H1 (cell line): ENCODE results near the gene SRSF3. TPM values are rescaled to one million over a fixed set of nuclear protein-coding genes. Genes with fewer than 3 reads are reported as not detected.

Experiments used
- CTCF ChIA-PET: fragments of 300-600 bp; sonication (Branson Sonifier 250); formaldehyde crosslinking; loops from one replicate; lab custom pipeline; 2021; ENCODE audit not compliant: partially characterized antibody; lab: Charles Lee
- POLR2A ChIA-PET: fragments of 300-600 bp; sonication (Branson Sonifier 250); formaldehyde crosslinking; loops from one replicate; lab custom pipeline; 2021; ENCODE audit warnings: inconsistent platforms; ENCODE audit not compliant: partially characterized antibody; lab: Charles Lee
- DNase-seq, 2 experiments: peaks; one replicate each; pipeline versions ENCODE4 v3.0.0 to v3.0.0-alpha.2; 2010 to 2022; ENCODE audit warnings: low spot score in 2 of 2, low read depth in 1 of 2, mixed read lengths in 1 of 2
- FAIRE-seq: peaks from 2 replicates; lab custom pipeline; 2011; peaks lifted over from hg19 to GRCh38; lab: Jason Lieb, UNC
- H2AFZ ChIP-seq: 2 replicates; pipeline ENCODE4 v1.8.1; 2012; ENCODE audit warnings: low read length, inconsistent platforms
- H2AK5ac ChIP-seq: 2 replicates; pipeline ENCODE4 v1.6.1; 2013; ENCODE audit warnings: low read depth, low read length
- H2BK120ac ChIP-seq: replicated peaks from 2 replicates; pipeline ENCODE3; 2013; ENCODE audit warnings: low read depth, low read length, inconsistent platforms
- H2BK12ac ChIP-seq: 2 replicates; pipeline ENCODE4 v1.6.1; 2013; ENCODE audit warnings: low read depth, low read length
- H2BK15ac ChIP-seq: 2 replicates; pipeline ENCODE4 v1.6.1; 2013; ENCODE audit warnings: low read length
- H2BK20ac ChIP-seq: 2 replicates; pipeline ENCODE4 v1.6.1; 2013; ENCODE audit warnings: low read length
- H2BK5ac ChIP-seq: 2 replicates; pipeline ENCODE4 v1.6.1; 2013; ENCODE audit warnings: low read depth, low read length
- H3K14ac ChIP-seq: 2 replicates; pipeline ENCODE4 v1.6.1; 2013; ENCODE audit warnings: inconsistent platforms; ENCODE audit not compliant: insufficient read length
- H3K18ac ChIP-seq: 2 replicates; pipeline ENCODE4 v1.6.1; 2013; ENCODE audit warnings: low read length; ENCODE audit errors: extremely low read depth
- H3K23ac ChIP-seq: 2 replicates; pipeline ENCODE4 v1.6.1; 2013; ENCODE audit warnings: inconsistent platforms; ENCODE audit not compliant: insufficient read length
- H3K23me2 ChIP-seq: 2 replicates; pipeline ENCODE4 v1.6.1; 2013; ENCODE audit warnings: low read depth, low read length
- H3K27ac ChIP-seq: 2 replicates; pipeline ENCODE4 v1.6.1; 2011; ENCODE audit warnings: low read depth, low read length, inconsistent platforms
- H3K27me3 ChIP-seq, 4 experiments: replicated peaks in 1 of 4; 1 replicate in 1 of 4; 2 replicates in 3 of 4; pipeline versions ENCODE4 v1.6.1 to v1.8.1; 2011 to 2013; ENCODE audit warnings: low read length in 3 of 4, mild to moderate bottlenecking in 3 of 4, inconsistent platforms in 2 of 4, mixed read lengths in 2 of 4, moderate library complexity in 1 of 4; ENCODE audit not compliant: control insufficient read depth in 3 of 4, insufficient read depth in 3 of 4; ENCODE audit errors: extremely low read depth in 1 of 4
- H3K36me3 ChIP-seq, 4 experiments: 2 replicates each; pipeline versions ENCODE4 v1.6.1 to v1.8.1; 2011 to 2013; ENCODE audit warnings: mild to moderate bottlenecking in 4 of 4, low read length in 3 of 4, moderate library complexity in 2 of 4, control low read depth in 1 of 4, inconsistent platforms in 1 of 4; ENCODE audit not compliant: insufficient read depth in 4 of 4, control insufficient read depth in 2 of 4
- H3K4ac ChIP-seq: replicated peaks from 2 replicates; pipeline ENCODE3; 2013; ENCODE audit warnings: low read length, low read depth, mixed read lengths, inconsistent platforms; ENCODE audit not compliant: insufficient read length
- H3K4me1 ChIP-seq, 4 experiments: replicated peaks in 1 of 4; 1 replicate in 1 of 4; 2 replicates in 3 of 4; pipeline versions ENCODE4 v1.6.1 to v1.8.1; 2011 to 2013; ENCODE audit warnings: low read length in 3 of 4, inconsistent platforms in 2 of 4, mixed read lengths in 1 of 4; ENCODE audit not compliant: insufficient read depth in 4 of 4, control insufficient read depth in 3 of 4
- H3K4me2 ChIP-seq, 2 experiments: 2 replicates each; pipeline versions ENCODE4 v1.6.1 to v1.8.1; 2011 to 2013; ENCODE audit warnings: low read depth in 2 of 2, low read length in 2 of 2, control low read depth in 1 of 2, inconsistent platforms in 1 of 2, mild to moderate bottlenecking in 1 of 2; ENCODE audit not compliant: insufficient read depth in 1 of 2
- H3K4me3 ChIP-seq, 4 experiments: fragments of 200-600, 300-600 bp in 1 of 4; sonication (generic), shearing (Covaris generic), sonication (Bioruptor Twin) in 1 of 4; 2 replicates each; pipeline versions ENCODE4 v1.5.1 to v1.8.1; 2011 to 2016; ENCODE audit warnings: low read length in 4 of 4, low read depth in 3 of 4, control low read depth in 2 of 4, inconsistent platforms in 2 of 4, mild to moderate bottlenecking in 2 of 4, mixed read lengths in 1 of 4, moderate library complexity in 1 of 4; ENCODE audit not compliant: insufficient read depth in 2 of 4; ENCODE audit errors: extremely low read depth in 1 of 4
- H3K56ac ChIP-seq: replicated peaks from 2 replicates; pipeline ENCODE3; 2013; ENCODE audit warnings: low read depth, mild to moderate bottlenecking, mixed read lengths, low read length, inconsistent platforms; ENCODE audit not compliant: insufficient read length
- H3K79me1 ChIP-seq: 2 replicates; pipeline ENCODE4 v1.6.1; 2013; ENCODE audit warnings: low read depth, low read length, control low read depth
- H3K79me2 ChIP-seq, 2 experiments: 2 replicates each; pipeline versions ENCODE4 v1.6.1 to v1.8.1; 2012 to 2013; ENCODE audit warnings: low read length in 2 of 2, mild to moderate bottlenecking in 2 of 2, inconsistent platforms in 1 of 2; ENCODE audit not compliant: insufficient read depth in 2 of 2, control insufficient read depth in 1 of 2
- H3K9ac ChIP-seq, 4 experiments: replicated peaks in 1 of 4; 1 replicate in 1 of 4; 2 replicates in 3 of 4; pipeline versions ENCODE4 v1.6.1 to v1.8.1; 2011 to 2013; ENCODE audit warnings: low read depth in 3 of 4, low read length in 3 of 4, control low read depth in 2 of 4, mild to moderate bottlenecking in 2 of 4, moderate library complexity in 2 of 4, inconsistent platforms in 1 of 4; ENCODE audit errors: extremely low read depth in 1 of 4
- H3K9me3 ChIP-seq, 2 experiments: 2 replicates each; pipeline versions ENCODE4 v1.6.1 to v1.8.1; 2012 to 2013; ENCODE audit warnings: mild to moderate bottlenecking in 2 of 2, moderate library complexity in 2 of 2, control low read depth in 1 of 2, inconsistent platforms in 1 of 2, low read depth in 1 of 2, low read length in 1 of 2, mixed read lengths in 1 of 2; ENCODE audit not compliant: insufficient read depth in 2 of 2
- H4K20me1 ChIP-seq, 2 experiments: replicated peaks in 1 of 2; 2 replicates each; pipeline versions ENCODE3 to v1.8.1; 2011 to 2013; ENCODE audit warnings: inconsistent platforms in 2 of 2, low read length in 2 of 2, mild to moderate bottlenecking in 1 of 2; ENCODE audit not compliant: insufficient read depth in 2 of 2, control insufficient read depth in 1 of 2
- H4K5ac ChIP-seq: 2 replicates; pipeline ENCODE4 v1.6.1; 2013; ENCODE audit warnings: low read length, low read depth, mixed read lengths, inconsistent platforms; ENCODE audit not compliant: insufficient read length
- H4K8ac ChIP-seq: 2 replicates; pipeline ENCODE4 v1.8.0; 2013; ENCODE audit warnings: mild to moderate bottlenecking, moderate library complexity, low read length, inconsistent platforms; ENCODE audit not compliant: insufficient read depth; ENCODE audit errors: extremely low read depth
- H4K91ac ChIP-seq: replicated peaks from 2 replicates; pipeline ENCODE3; 2013; ENCODE audit warnings: low read length, mixed read lengths, inconsistent platforms; ENCODE audit not compliant: insufficient read length
- CHD1 ChIP-seq: IDR thresholded peaks from 2 replicates; pipeline ENCODE4 v1.6.1; 2012; ENCODE audit warnings: low read depth, low read length, improper control_type of control experiment
- RFX5 ChIP-seq: IDR thresholded peaks from 2 replicates; pipeline ENCODE4 v1.6.1; 2011; ENCODE audit warnings: low read depth, low read length, improper control_type of control experiment, borderline replicate concordance
- TEAD4 ChIP-seq: IDR thresholded peaks from 2 replicates; pipeline ENCODE4 v1.6.1; 2012; ENCODE audit warnings: low read depth, low read length, inconsistent platforms, mixed read lengths
- WGBS, 2 experiments: shearing (Covaris generic) in 1 of 2; methylation state at CpG; one replicate each; pipeline versions ENCODE4 v1.1.6 to v1.1.7; 2013 to 2015; ENCODE audit warnings: low lambda C conversion rate in 2 of 2, mixed read lengths in 2 of 2, inconsistent platforms in 1 of 2, low coverage in 1 of 2, missing lambda C conversion rate in 1 of 2; ENCODE audit not compliant: insufficient replicate concordance in 2 of 2, insufficient coverage in 1 of 2, insufficient read length in 1 of 2; ENCODE audit errors: extremely low coverage in 1 of 2, missing lambda C conversion rate in 1 of 2; 5-methylcytosine and 5-hydroxymethylcytosine counted together
- polyA plus RNA-seq, 7 experiments: library from polyadenylated mRNA; depleted of rRNA in 3 of 7; stranded (reverse) in 5 of 7; unstranded in 2 of 7; fragments of >200 nt in 5 of 7; fragments of 200-250 nt in 2 of 7; gene quantifications; 1 replicate in 5 of 7; 2 replicates in 1 of 7; 4 replicates in 1 of 7; pipeline versions ENCODE4 v1.2.1 to v1.2.3, GENCODE V29; 2011 to 2013; ENCODE audit warnings: missing spikeins in 2 of 7, mixed read lengths in 2 of 7
- total RNA-seq: library from RNA; stranded (reverse); fragmentation: NEBNext Ultra II Directional; extraction: Animal tissue kit (Norgen Biotek cat#: 25700); gene quantifications from 2 replicates; pipeline ENCODE4 v1.2.1, GENCODE V29; 2021

SRSF3 gene
- total and polyA plus RNA-seq, 2 of the 8 experiments (the other 6 are each of a cell fraction or from before 2014, with no cell fraction given): 471 to 689 TPM

DNA sequence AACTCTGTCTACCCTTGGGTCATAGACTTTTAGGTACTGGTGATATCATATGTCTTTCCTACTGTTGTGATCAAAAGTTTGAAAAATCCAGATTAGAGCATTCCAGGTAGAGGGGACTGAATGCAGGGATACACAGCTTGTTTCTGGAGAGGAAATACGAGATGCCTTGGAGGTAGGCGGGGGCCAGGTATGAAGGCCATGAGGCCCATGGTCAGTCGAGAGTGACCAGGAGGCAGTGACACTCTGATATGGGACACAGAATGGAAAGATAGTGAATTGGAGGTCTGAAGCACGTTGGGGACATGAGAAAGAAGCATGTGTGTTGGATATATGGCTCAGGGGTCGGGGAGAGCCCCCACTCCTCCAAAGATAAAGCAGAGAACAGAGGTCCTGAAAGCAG lies 16.1 kb upstream of the SRSF3 start:
- no peaks in the 10 kb centered on the region for H3K79me2 ChIP-seq
- H2AFZ ChIP-seq: no peak overlapping the region
- POLR2A ChIA-PET: interaction anchor here (6.2 kb wide), 1 partner anchor 20 kb away, joined by 69 read pairs; the partner anchor contains the start of gene SRSF3
- no peaks in the 10 kb centered on the region for H3K79me1 ChIP-seq
- H3K14ac ChIP-seq: no peak overlapping the region
- CTCF ChIA-PET: interaction anchor here (2.4 to 2.8 kb wide), 2 partner anchors 9 to 13 kb away, joined by 13 to 14 read pairs; no protein-coding TSS in a partner anchor
- no peak overlapping the region for H4K91ac ChIP-seq
- no peak overlapping the region for H3K4ac ChIP-seq
- H4K20me1 ChIP-seq: no peaks in the 10 kb centered on the region
- WGBS, 2 experiments: 88% methylated on average over 5 of the region's 5 CpGs; no CpG with 5 or more reads in 1 of the 2 experiments
- H3K9ac ChIP-seq: no peak overlapping the region
- H2BK20ac ChIP-seq: no peak overlapping the region
- no peak overlapping the region for H2BK12ac ChIP-seq
- H2BK5ac ChIP-seq: no peak overlapping the region
- H3K9me3 ChIP-seq: no peaks in the 10 kb centered on the region
- no peak overlapping the region for H3K23ac ChIP-seq
- H2BK120ac ChIP-seq: no peak overlapping the region
- no peak overlapping the region for H2AK5ac ChIP-seq
- no peak overlapping the region for H3K4me3 ChIP-seq
- no peak overlapping the region for H4K8ac ChIP-seq
- no peak for DNase-seq
- TF ChIP-seq CHD1 (no peak), RFX5 (no peak), TEAD4 (no peak)
- TF ChIP-seq, all 59 proteins: peak for 0
- Histone ChIP-seq H3K18ac (no peak overlapping the region), H3K27ac (no peak overlapping the region), H4K5ac (no peak overlapping the region), H3K27me3 (no peaks in the 10 kb centered on the region), H3K4me1 (no peaks in the 10 kb centered on the region), H3K4me2 (no peak overlapping the region), H2BK15ac (0 out of 2 replicates have a peak overlapping the region, but pooled peaks have one; percentile 16), H3K23me2 (peaks cover 2% of the 10 kb centered on the region; the same call in 1 of the 2 replicates), H3K56ac (no peak overlapping the region), H3K36me3 (no peaks in the 10 kb centered on the region)
- FAIRE-seq: no peak
